ENCODE measurements around the gene EIF4B. TPM values are rescaled to one million over a fixed set of nuclear protein-coding genes. Genes with fewer than 3 reads are reported as not detected.

Gene EIF4B
- total RNA-seq, 4 donors from 2014 or later = 404 to 559 (median 485) TPM

DNA sequence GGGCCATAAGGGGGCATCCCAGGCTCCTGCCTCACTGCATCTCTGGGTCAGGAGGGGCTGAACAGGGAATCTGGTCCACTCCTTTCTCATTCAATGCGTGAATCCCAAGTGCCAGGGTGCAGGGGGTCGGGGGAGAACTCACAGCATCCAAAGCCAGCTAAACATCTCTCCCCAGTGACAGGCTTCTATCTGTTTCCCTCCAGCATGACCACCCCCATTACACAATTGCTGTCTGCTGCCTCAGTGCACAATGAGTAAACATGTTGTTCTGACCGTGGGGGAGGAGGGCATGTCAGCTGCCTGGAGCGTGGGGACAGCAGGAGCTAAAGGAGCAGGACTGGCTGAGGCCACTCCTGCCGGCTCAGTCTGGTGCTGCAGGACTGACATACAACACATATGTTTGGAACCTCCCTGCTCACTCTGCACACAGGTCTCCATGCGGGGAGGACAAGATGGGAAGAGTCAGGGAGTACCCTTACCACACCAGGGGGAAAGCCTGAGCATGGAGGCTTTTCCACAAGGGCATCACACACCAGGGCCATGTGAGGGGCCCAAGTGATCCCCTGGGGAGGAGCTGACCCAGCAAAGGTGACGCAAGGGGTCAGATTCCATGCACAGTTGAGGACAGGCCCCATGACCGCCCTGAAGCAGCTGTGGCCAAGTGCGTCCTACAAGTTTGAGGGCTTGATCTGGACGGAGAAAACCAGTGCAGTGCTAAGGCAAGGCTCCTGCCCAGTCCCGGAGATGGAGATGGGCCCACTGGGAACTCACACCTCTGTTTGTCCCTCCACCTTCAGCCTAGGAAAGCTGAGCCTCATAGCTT, 45.0 kb downstream of the EIF4B start:
- 66% methylated on average over 7 of the region's 11 CpGs for WGBS
- Histone ChIP-seq H3K9me3 (no peaks in the 10 kb centered on the region), H3K27ac (peak overlapping the region; percentile 99), H3K4me1 (peaks cover 75% of the 10 kb centered on the region), H3K4me3 (peak overlapping the region; percentile 74), H3K27me3 (no peaks in the 10 kb centered on the region), H3K36me3 (peaks cover 8% of the 10 kb centered on the region)
- peak in 1 of 2 donors; percentile 92 for DNase-seq (ENCODE audit: low spot score in 2 of 2)
- TF ChIP-seq POLR2AphosphoS5 (IDR thresholded peaks at IDR 0.05) = peak in 2 of 3 donors; percentile 44 to 62
- TF ChIP-seq, protein P1, sequence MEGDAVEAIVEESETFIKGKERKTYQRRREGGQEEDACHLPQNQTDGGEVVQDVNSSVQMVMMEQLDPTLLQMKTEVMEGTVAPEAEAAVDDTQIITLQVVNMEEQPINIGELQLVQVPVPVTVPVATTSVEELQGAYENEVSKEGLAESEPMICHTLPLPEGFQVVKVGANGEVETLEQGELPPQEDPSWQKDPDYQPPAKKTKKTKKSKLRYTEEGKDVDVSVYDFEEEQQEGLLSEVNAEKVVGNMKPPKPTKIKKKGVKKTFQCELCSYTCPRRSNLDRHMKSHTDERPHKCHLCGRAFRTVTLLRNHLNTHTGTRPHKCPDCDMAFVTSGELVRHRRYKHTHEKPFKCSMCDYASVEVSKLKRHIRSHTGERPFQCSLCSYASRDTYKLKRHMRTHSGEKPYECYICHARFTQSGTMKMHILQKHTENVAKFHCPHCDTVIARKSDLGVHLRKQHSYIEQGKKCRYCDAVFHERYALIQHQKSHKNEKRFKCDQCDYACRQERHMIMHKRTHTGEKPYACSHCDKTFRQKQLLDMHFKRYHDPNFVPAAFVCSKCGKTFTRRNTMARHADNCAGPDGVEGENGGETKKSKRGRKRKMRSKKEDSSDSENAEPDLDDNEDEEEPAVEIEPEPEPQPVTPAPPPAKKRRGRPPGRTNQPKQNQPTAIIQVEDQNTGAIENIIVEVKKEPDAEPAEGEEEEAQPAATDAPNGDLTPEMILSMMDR (IDR thresholded peaks at IDR 0.05) = peak; percentile 20 to 44
- peak in 1 of 2 donors; percentile 64 for TF ChIP-seq POLR2A (IDR thresholded peaks at IDR 0.05)
- no peak for TF ChIP-seq EP300 (IDR thresholded peaks at IDR 0.05)

DNA sequence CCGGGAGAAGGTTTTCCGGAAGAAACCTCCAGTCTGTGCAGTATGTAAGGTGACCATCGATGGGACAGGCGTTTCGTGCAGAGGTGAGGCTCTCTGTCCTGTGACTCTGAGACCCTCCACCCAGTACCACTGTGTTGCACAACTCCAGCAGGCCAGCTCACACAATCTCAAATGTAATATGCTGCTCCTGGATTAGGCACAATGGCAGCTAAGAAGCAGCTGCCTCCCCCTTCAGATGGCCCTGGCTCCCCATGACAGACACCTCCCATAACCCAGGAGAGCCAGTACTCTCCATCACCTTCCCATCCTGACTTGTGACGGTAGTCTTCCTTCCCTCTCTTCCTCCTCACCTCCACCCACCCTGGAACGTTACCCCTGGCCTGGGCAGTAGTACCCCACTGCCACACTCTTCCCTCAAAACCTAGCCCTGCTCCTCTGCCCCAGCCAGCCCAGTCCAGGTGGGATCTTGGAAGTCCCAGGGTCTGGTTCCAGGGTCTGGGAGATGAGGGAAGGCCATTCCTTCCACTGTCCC, 45.7 kb downstream of the EIF4B start:
- Histone ChIP-seq H3K4me3 (peak overlapping the region; percentile 74), H3K9me3 (no peaks in the 10 kb centered on the region), H3K27me3 (no peaks in the 10 kb centered on the region), H3K4me1 (peaks cover 72% of the 10 kb centered on the region), H3K36me3 (peaks cover 11% of the 10 kb centered on the region), H3K27ac (peak overlapping the region; percentile 99)
- TF ChIP-seq EP300 (IDR thresholded peaks at IDR 0.05) (no peak), POLR2A (IDR thresholded peaks at IDR 0.05) (no peak), POLR2AphosphoS5 (IDR thresholded peaks at IDR 0.05) (no peak)
- TF ChIP-seq, protein P1 (IDR thresholded peaks at IDR 0.05) = no peak
- peak; percentile 59 to 65 for DNase-seq (ENCODE audit: low spot score in 2 of 2)
- 72% methylated on average over 7 of the region's 7 CpGs for WGBS

DNA sequence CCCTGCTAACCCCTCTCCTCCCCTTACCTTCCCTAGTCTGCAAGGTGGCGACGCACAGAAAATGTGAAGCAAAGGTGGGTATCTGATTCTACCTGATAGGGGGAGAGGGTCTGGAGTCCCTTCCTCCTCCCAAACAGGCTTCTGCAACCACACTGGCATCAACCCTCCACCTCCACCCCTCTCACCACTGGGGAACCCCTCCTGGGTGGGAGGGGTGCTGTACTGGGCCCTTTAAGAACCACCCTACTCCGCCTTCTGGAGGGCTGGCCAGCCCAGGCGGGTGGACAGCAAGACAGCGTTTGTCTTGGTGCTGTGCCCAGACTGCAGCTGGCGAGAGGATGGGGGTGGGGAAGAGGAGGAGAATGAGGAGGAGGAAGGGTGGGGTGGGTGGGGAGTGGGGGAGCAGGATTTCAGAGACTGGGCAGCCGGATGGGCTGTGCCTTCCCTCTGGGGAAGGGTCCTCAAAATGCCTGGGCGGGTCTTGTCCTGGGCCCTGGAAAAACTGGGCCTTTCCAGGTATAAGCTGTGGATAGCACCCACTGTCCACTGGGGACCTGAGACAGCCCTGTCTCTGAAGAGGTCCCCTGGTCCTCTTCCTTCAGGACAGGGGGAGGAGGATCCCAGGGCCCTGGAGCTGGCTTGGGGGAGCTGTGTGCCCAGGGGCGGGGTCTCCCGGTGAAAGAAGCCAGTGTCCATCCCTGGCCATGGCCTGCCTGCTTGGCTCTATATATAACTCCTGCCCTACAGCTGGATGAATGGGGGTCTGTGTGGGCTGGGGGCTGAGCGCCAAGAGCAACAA, 46.4 kb downstream of the EIF4B start:
- H3K9me3 ChIP-seq = no peaks in the 10 kb centered on the region

DNA sequence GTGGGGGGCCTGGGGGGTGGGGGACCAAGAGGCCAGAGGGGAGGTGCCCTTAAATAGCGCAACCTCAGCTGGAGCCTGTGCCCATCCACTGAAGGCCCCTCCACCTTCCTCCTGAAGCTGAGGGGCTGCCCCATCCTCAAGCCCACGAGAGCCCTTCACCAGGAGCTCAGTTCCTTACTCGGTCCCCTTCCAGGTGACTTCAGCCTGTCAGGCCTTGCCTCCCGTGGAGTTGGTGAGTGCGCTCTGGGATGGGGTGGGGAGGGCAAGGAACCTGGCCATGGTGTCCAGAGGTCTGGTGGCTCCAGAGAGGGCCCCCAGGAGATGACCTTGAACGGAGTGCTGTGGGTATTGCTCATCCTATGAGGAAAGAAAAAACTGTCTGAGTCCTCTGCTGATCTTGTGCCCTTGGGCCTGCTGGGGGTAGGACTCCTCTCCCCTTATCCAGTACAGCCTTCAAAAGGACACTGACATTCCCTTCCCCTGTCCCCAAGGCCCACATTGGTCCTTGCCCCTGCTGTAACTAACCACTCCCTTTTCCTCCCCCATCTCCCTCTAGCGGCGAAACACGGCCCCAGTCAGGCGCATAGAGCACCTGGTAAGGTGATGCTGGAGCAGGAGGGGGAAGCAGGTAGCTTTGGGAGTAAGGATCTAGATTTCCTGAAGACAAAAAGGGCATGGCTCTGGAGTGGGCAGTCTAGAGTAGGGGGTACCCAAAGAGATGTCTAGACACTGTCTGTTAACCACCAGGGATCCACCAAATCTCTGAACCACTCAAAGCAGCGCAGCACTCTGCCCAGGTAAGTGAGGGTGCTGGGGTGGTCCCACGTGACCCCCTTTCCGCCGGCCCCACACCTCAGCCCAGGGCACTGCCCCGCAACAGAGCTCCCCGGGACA, 47.2 kb downstream of the EIF4B start:
- TF ChIP-seq, protein P1 (IDR thresholded peaks at IDR 0.05) = peak; percentile 57 to 70
- no peak for TF ChIP-seq POLR2AphosphoS5 (IDR thresholded peaks at IDR 0.05)
- H3K27ac ChIP-seq = peak overlapping the region; percentile 99
- WGBS = 34% methylated on average over 11 of the region's 16 CpGs
- peaks cover 61% of the 10 kb centered on the region for H3K4me1 ChIP-seq
- no peaks in the 10 kb centered on the region for H3K27me3 ChIP-seq
- peak overlapping the region; percentile 74 for H3K4me3 ChIP-seq
- H3K36me3 ChIP-seq = peaks cover 26% of the 10 kb centered on the region
- peak; percentile 83 to 84 for DNase-seq (ENCODE audit: low spot score in 2 of 2)
- H3K9me3 ChIP-seq = no peaks in the 10 kb centered on the region

More for the DNA sequence above, 46.4 kb downstream of the EIF4B start:
- WGBS = 27% methylated on average over 6 of the region's 11 CpGs
- no peak for TF ChIP-seq POLR2AphosphoS5 (IDR thresholded peaks at IDR 0.05)
- no peak for TF ChIP-seq EP300 (IDR thresholded peaks at IDR 0.05)
- DNase-seq (ENCODE audit: low spot score in 2 of 2) = peak; percentile 83 to 90
- peak overlapping the region; percentile 99 for H3K27ac ChIP-seq
- H3K4me3 ChIP-seq = peak overlapping the region; percentile 74
- no peaks in the 10 kb centered on the region for H3K27me3 ChIP-seq
- peaks cover 18% of the 10 kb centered on the region for H3K36me3 ChIP-seq
- H3K4me1 ChIP-seq = peaks cover 70% of the 10 kb centered on the region

Data from suprapubic skin (tissue), 4 donors.